KMS-11 (cell line): ENCODE measurements around the gene CD300E.

ENCODE experiments used
- H2AFZ ChIP-seq: fragments of 200-600 bp; sonication (generic); 2 replicates; pipeline ENCODE4 v1.6.1; 2016; ENCODE audit warnings: antibody characterized with exemption, mixed run types, low read depth
- H3K27ac ChIP-seq: fragments of 200-600 bp; sonication (generic); 2 replicates; pipeline ENCODE4 v1.6.1; 2016; ENCODE audit warnings: mild to moderate bottlenecking, mixed run types
- H3K27me3 ChIP-seq: fragments of 200-600 bp; sonication (generic); 2 replicates; pipeline ENCODE4 v1.6.1; 2017; ENCODE audit warnings: mild to moderate bottlenecking, low read depth, mixed run types, moderate library complexity; ENCODE audit not compliant: insufficient read depth
- H3K36me3 ChIP-seq: fragments of 200-600 bp; sonication (generic); 2 replicates; pipeline ENCODE4 v1.6.1; 2017; ENCODE audit warnings: mild to moderate bottlenecking, mixed run types; ENCODE audit not compliant: insufficient read depth
- H3K4me1 ChIP-seq: fragments of 200-600 bp; sonication (generic); 2 replicates; pipeline ENCODE4 v1.6.1; 2016; ENCODE audit warnings: mild to moderate bottlenecking, low read depth, mixed run types; ENCODE audit not compliant: poor library complexity, severe bottlenecking
- H3K4me2 ChIP-seq: fragments of 200-600 bp; sonication (generic); 2 replicates; pipeline ENCODE4 v1.7.0; 2016; ENCODE audit warnings: mild to moderate bottlenecking, mixed run types
- H3K4me3 ChIP-seq: fragments of 200-600 bp; sonication (generic); IDR thresholded peaks from 2 replicates; pipeline ENCODE4 v1.6.1; 2017; ENCODE audit warnings: low read depth, low read length, mixed read lengths; ENCODE audit not compliant: insufficient read depth
- H3K79me2 ChIP-seq: fragments of 200-600 bp; sonication (generic); 2 replicates; pipeline ENCODE4 v1.6.1; 2016; ENCODE audit warnings: low read depth, mixed run types; ENCODE audit not compliant: insufficient read depth
- H3K9ac ChIP-seq: fragments of 200-600 bp; sonication (generic); 2 replicates; pipeline ENCODE4 v1.6.1; 2016; ENCODE audit warnings: mild to moderate bottlenecking, mixed run types
- H4K20me1 ChIP-seq: fragments of 200-600 bp; sonication (generic); 2 replicates; pipeline ENCODE4 v1.6.1; 2016; ENCODE audit warnings: mild to moderate bottlenecking, mixed run types; ENCODE audit not compliant: insufficient read depth
- CTCF ChIP-seq: fragments of 200-600 bp; sonication (generic); conservative IDR thresholded peaks from 2 replicates; pipeline ENCODE4 v1.6.1; 2017; ENCODE audit warnings: low read depth, mild to moderate bottlenecking, antibody characterized with exemption, low read length, moderate library complexity, mixed read lengths

CD300E gene

GRCh38 chr17:74573169-74573568 lies 50.4 kb downstream of the CD300E start:
- H3K4me1 ChIP-seq, result peaks cover 5% of the 10 kb centered on the region
- no peaks in the 10 kb centered on the region for H3K36me3 ChIP-seq
- no peak overlapping the region for H3K4me3 ChIP-seq
- H3K79me2 ChIP-seq, result no peaks in the 10 kb centered on the region
- H3K9ac ChIP-seq, result no peak overlapping the region
- no peak overlapping the region for H3K4me2 ChIP-seq
- H3K27me3 ChIP-seq, result peaks cover 57% of the 10 kb centered on the region
- H2AFZ ChIP-seq, result no peak overlapping the region
- TF ChIP-seq CTCF, result no peak
- H3K27ac ChIP-seq, result no peak overlapping the region
- no peaks in the 10 kb centered on the region for H4K20me1 ChIP-seq

GRCh38 chr17:74571621-74572270 lies 51.8 kb downstream of the CD300E start:
- H3K4me1 ChIP-seq, result peaks cover 5% of the 10 kb centered on the region
- H3K4me3 ChIP-seq, result no peak overlapping the region
- no peaks in the 10 kb centered on the region for H4K20me1 ChIP-seq
- no peak overlapping the region for H3K27ac ChIP-seq
- no peak overlapping the region for H3K4me2 ChIP-seq
- no peak for TF ChIP-seq CTCF
- no peaks in the 10 kb centered on the region for H3K36me3 ChIP-seq
- no peak overlapping the region for H2AFZ ChIP-seq
- peaks cover 59% of the 10 kb centered on the region for H3K27me3 ChIP-seq
- no peaks in the 10 kb centered on the region for H3K79me2 ChIP-seq
- no peak overlapping the region for H3K9ac ChIP-seq

GRCh38 chr17:74569020-74570003 lies 54.2 kb downstream of the CD300E start:
- Histone ChIP-seq H3K27ac (no peak overlapping the region), H2AFZ (no peak overlapping the region), H3K79me2 (no peaks in the 10 kb centered on the region), H3K27me3 (peaks cover 56% of the 10 kb centered on the region), H3K36me3 (no peaks in the 10 kb centered on the region), H3K4me1 (peaks cover 5% of the 10 kb centered on the region), H3K4me2 (no peak overlapping the region), H4K20me1 (no peaks in the 10 kb centered on the region), H3K4me3 (no peak overlapping the region), H3K9ac (no peak overlapping the region)
- TF ChIP-seq CTCF, result no peak

GRCh38 chr17:74568106-74568873 lies 55.2 kb downstream of the CD300E start:
- Histone ChIP-seq H3K27ac (no peak overlapping the region), H3K79me2 (no peaks in the 10 kb centered on the region), H3K4me3 (no peak overlapping the region), H3K4me1 (peaks cover 5% of the 10 kb centered on the region), H4K20me1 (no peaks in the 10 kb centered on the region), H2AFZ (no peak overlapping the region), H3K4me2 (no peak overlapping the region), H3K36me3 (no peaks in the 10 kb centered on the region), H3K27me3 (peaks cover 60% of the 10 kb centered on the region), H3K9ac (no peak overlapping the region)
- TF ChIP-seq CTCF, result no peak
